Eye (tissue), 1 donor: Measurements from ENCODE around the gene ABCC11.

ENCODE experiments used
- DNase-seq: peaks from one replicate; pipeline ENCODE4 v3.0.0-alpha.2; 2015

ABCC11 gene

DNA sequence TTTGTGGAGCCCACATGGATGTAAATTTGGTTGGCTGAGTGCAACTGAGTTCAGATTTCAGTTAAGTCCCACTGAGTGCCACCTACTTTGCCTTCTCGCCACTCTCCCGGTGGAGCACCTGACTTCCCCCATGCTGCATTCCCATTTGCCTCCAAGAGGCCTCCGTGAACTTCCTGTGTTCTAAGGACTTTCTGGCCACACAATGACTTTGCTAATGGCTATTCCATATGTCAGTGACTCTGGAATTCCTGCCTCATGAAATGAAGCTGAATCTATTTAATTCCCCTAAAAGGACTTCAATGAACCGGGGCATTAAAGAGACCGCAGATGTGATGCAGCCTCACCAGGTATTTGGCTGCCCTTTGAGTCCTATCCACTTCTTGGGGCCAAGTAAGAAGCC is 121.5 kb downstream of the ABCC11 start:
- no peak for DNase-seq

DNA sequence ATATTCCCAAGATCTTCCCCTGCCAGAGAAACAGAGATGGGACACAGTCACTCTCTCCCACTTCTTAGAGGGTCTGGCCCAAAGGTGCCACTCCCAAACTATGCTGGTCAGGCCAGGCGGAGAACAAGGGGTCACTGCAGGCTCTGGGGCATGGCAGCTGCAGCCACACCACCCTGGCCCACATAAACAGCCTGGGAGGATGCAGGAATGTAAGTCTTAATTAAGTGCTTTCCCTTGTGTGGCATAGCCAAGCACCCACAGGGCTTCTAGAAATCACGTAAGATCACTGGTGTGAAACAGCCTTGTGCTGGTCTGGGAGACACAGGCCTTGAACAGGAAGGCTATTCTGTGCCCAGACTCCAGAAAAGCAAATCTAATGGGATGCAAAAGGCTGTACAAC is 123.1 kb downstream of the ABCC11 start:
- DNase-seq: no peak

DNA sequence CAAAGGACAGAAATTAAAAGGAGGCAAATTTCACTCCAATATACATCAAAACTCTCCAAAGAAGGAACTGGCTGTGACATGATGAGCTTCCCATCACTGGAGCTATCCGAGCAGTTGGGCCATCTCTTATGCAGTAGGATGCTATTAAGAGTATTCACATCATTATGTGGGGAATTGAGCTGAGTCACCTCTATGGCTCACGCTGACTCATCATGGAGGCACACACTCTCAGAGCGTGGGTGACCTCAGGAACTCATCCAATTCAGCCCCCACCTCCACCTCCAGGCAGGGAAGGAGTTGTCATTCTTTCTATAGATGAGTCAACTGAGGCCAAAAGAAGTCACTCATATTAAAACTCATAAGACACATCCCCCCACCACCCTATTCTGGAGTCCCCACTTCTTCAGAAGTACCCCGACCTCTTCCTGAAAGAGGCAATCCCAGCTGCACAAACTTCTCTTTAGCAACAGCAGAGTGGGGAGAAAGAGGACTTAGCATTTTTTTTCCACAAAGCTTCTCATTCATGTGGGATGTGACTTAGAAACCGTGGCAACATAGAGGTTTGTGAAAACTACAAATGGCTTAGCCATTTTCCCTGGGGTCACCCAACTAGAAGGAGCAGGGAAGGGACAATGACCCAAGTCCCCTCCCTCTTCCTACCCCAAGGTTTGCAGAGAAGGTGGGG is 124.1 kb downstream of the ABCC11 start:
- DNase-seq: no peak

DNA sequence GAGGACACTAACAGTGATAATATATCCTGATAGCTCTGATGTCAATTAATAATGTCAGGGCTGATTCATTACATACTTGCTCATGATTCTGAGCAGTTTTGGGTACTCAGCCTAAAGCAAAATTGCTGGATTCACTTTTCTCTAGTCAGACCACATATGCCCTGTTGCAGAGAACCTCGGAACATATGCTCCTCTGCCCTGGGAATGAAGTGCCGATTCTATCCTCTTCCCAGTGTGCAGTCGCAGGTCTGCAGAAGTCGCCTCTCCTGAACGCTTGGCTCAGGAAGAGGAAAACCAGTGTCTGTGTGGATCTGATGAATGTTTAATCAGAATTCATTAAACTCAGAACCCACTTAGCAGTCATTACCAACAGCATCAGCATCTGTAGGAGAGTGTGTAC is 126.1 kb downstream of the ABCC11 start:
- no peak for DNase-seq

DNA sequence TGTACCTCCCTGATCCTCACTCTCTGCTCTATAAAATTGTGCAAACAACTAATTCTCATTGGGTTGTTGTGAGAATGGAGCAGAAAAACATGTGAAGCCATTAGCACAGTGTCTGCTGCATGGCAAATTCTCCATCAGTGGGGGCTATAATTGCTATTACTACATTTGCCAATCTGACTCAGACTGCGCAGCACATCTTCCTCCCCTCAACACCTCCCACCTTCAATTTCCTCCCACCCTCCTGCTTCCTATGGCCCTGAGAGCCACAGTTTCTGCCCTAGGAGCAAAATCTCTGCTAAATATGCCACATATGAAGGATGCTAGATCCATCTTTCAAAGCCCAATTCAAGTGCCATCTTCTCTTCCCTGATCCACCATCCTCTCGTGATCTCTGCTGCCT is 128.5 kb downstream of the ABCC11 start:
- no peak for DNase-seq

DNA sequence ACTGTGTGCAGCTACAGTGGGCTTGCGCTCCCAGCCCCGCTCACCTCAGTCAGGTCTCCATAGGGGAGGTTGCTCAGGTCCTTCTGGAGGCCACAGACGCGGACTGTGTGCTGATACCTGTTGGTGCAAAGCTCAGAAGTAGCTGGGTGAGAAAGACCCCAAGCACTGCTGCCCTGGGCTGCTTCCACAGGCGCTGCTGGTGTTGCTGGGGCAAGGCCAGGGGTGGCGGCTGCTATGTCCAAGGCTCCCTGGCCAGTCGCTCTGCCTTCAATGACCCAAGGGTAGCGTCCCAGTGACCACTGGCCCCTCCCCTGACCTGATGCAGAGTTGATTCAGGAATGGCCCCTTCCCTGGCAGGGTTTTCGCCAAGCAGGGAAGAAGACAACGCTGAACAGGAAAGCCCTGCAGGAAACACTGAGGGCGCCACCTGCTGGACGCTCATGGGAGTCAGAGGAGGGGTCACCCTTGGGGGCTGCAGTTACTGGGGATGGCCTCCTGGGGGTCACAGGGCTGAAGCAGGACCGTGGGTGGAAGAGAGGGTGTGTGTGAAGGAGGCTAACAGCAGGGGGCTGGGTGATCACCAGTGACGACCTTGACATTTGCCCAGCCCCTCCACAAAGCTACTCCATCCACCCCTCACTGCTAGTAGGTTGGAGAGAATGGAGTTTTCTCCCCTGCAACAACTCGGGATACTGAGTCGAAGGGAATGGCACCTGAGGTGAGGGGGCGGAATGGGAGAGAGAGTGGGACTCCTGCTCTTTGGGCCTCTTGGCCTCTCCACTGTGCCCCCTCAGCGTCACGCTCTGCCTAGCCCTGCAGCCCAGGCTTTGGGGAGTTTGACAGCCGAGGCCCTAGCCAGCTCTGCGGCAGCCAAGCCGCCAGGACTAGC is 129.9 kb downstream of the ABCC11 start:
- peak; percentile 90 for DNase-seq
